SU-DHL-6 (cell line): ENCODE measurements around the gene LDB3.

Experiments
- H2AFZ ChIP-seq: fragments of 200-600 bp; sonication (generic); 2 replicates; pipeline ENCODE4 v1.6.1; 2014; ENCODE audit warnings: low read depth, mild to moderate bottlenecking, moderate library complexity, mixed read lengths, antibody characterized with exemption, low read length; ENCODE audit not compliant: severe bottlenecking
- H3F3A ChIP-seq: fragments of 200-600 bp; shearing (Covaris generic); 2 replicates; pipeline ENCODE4 v1.6.0; 2016; ENCODE audit warnings: antibody characterized with exemption, mild to moderate bottlenecking; ENCODE audit not compliant: insufficient read depth
- H3K27ac ChIP-seq: fragments of 200-600 bp; sonication (generic); 2 replicates; pipeline ENCODE4 v1.5.1; 2016; ENCODE audit warnings: low read depth, mild to moderate bottlenecking, low read length, moderate library complexity, mixed read lengths
- H3K27me3 ChIP-seq: fragments of 200-600 bp; sonication (generic), shearing (Covaris generic); 2 replicates; pipeline ENCODE4 v1.6.0; 2014; ENCODE audit warnings: mild to moderate bottlenecking, low read length
- H3K36me3 ChIP-seq: fragments of 200-600 bp; sonication (generic); 2 replicates; pipeline ENCODE4 v1.6.1; 2014; ENCODE audit warnings: mild to moderate bottlenecking, low read length, mixed read lengths
- H3K4me2 ChIP-seq: fragments of 300-600, 200-600 bp; shearing (Covaris generic), sonication (generic); 2 replicates; pipeline ENCODE4 v1.6.0; 2014; ENCODE audit warnings: low read length, low read depth, mild to moderate bottlenecking; ENCODE audit not compliant: poor library complexity, severe bottlenecking
- H3K4me3 ChIP-seq: fragments of 200-600 bp; sonication (generic); 2 replicates; pipeline ENCODE4 v1.5.1; 2014; ENCODE audit warnings: antibody characterized with exemption, low read length, mild to moderate bottlenecking, mixed read lengths; ENCODE audit not compliant: insufficient read depth, poor library complexity, severe bottlenecking
- H3K79me2 ChIP-seq: fragments of 200-600 bp; sonication (generic); 2 replicates; pipeline ENCODE4 v1.6.1; 2014; ENCODE audit warnings: mild to moderate bottlenecking, low read length, moderate library complexity; ENCODE audit not compliant: insufficient read depth
- H3K9ac ChIP-seq: fragments of 200-600 bp; sonication (generic); 2 replicates; pipeline ENCODE4 v1.7.0; 2014; ENCODE audit warnings: mild to moderate bottlenecking, low read length
- H3K9me2 ChIP-seq: fragments of 200-600 bp; sonication (generic); replicated peaks from 2 replicates; pipeline ENCODE4 v1.6.1; 2014; ENCODE audit warnings: low read length; ENCODE audit not compliant: insufficient read depth
- H3K9me3 ChIP-seq: fragments of 200-600 bp; sonication (generic); 2 replicates; pipeline ENCODE4 v1.6.1; 2014; ENCODE audit warnings: low read length, mixed read lengths; ENCODE audit not compliant: insufficient read depth
- H4K20me1 ChIP-seq: fragments of 200-600 bp; sonication (generic); 2 replicates; pipeline ENCODE4 v1.6.1; 2014; ENCODE audit warnings: low read depth, mild to moderate bottlenecking, antibody characterized with exemption, low read length, moderate library complexity, mixed read lengths
- EZH2phosphoT487 ChIP-seq: fragments of 200-600 bp; sonication (generic), shearing (Covaris generic); conservative IDR thresholded peaks from 2 replicates; pipeline ENCODE4 v1.6.1; 2018; ENCODE audit warnings: mild to moderate bottlenecking, antibody characterized with exemption, low read length, moderate library complexity, mixed read lengths
- TF ChIP-seq, protein P1 (sequence below): fragments of 200-600 bp; sonication (generic); IDR thresholded peaks from one replicate; pipeline ENCODE4 v1.5.1; 2017; ENCODE audit warnings: antibody characterized with exemption, mild to moderate bottlenecking, low read length, moderate library complexity; ENCODE audit not compliant: insufficient read depth, poor library complexity, severe bottlenecking

Gene LDB3

DNA sequence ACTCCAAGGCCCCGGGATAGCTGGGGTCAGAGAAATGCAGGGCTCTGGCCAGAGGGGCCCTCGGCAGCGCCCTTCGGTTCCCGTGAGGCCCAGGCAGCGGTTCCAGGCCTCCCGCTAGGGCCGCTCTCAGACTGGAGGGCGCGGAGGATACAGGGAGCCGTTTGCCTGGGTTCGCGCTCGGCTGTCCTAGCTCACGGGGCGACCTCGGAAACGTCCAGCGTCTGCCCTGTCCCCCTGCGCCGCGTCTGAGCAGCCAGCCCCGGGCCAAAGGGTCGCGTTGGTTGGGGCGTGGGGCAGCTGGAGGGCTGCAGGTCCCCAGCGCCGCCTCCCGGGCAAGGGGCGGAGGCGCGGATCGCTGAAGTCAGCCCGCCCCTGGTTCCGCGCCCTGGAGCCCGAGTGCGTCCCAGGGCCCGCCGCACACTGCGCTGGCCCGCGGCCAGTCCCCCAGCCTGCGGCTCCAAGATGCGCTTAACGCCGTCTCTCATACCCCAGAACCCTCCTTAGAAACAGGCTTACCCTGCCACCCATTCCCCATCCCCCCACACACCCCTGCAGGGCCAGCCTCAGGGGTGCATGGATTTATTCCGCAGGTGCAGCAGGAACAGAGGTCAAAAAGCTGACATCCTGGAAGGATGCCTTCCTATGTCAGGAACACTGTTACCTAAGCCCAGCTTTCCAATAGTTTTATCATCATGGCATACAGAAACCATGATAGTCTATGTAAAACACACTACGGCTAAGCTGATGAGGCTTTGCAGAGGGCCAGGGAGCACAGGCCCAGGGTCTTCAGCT, 36.1 kb upstream of the LDB3 start:
- no peaks in the 10 kb centered on the region for H3K9me3 ChIP-seq
- H3K9ac ChIP-seq, result no peak overlapping the region
- H3K4me3 ChIP-seq, result no peak overlapping the region
- H3K4me2 ChIP-seq, result no peak overlapping the region
- no peaks in the 10 kb centered on the region for H3K79me2 ChIP-seq
- no peak for TF ChIP-seq EZH2phosphoT487
- no peak overlapping the region for H2AFZ ChIP-seq
- no peaks in the 10 kb centered on the region for H3K9me2 ChIP-seq
- H3K27me3 ChIP-seq, result no peaks in the 10 kb centered on the region
- no peaks in the 10 kb centered on the region for H3F3A ChIP-seq
- no peaks in the 10 kb centered on the region for H4K20me1 ChIP-seq
- H3K27ac ChIP-seq, result no peak overlapping the region
- H3K36me3 ChIP-seq, result no peaks in the 10 kb centered on the region

DNA sequence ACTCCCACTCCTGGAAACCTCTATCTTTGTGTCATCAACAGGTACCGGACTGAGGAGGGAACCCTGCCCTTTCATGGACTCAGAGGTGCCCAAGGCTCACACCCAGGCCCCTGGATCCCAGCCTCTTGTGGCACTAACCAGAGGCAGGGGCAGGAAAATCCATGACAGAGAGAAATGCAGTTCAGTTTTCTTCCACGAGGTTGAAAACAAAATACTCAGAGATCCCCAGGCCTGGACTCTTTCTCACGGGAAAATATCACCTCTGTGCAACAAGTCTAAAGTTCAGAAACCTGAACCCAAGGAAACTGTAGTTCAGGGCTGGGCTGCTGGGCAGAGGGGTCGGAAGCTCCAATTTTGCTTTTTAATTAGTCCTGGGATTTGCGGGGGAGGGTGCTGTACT, 35.4 kb upstream of the LDB3 start:
- H3K36me3 ChIP-seq, result no peaks in the 10 kb centered on the region
- no peak for TF ChIP-seq EZH2phosphoT487
- TF ChIP-seq, protein P1, sequence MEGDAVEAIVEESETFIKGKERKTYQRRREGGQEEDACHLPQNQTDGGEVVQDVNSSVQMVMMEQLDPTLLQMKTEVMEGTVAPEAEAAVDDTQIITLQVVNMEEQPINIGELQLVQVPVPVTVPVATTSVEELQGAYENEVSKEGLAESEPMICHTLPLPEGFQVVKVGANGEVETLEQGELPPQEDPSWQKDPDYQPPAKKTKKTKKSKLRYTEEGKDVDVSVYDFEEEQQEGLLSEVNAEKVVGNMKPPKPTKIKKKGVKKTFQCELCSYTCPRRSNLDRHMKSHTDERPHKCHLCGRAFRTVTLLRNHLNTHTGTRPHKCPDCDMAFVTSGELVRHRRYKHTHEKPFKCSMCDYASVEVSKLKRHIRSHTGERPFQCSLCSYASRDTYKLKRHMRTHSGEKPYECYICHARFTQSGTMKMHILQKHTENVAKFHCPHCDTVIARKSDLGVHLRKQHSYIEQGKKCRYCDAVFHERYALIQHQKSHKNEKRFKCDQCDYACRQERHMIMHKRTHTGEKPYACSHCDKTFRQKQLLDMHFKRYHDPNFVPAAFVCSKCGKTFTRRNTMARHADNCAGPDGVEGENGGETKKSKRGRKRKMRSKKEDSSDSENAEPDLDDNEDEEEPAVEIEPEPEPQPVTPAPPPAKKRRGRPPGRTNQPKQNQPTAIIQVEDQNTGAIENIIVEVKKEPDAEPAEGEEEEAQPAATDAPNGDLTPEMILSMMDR, result no peak
- no peak overlapping the region for H2AFZ ChIP-seq
- H4K20me1 ChIP-seq, result no peaks in the 10 kb centered on the region
- no peaks in the 10 kb centered on the region for H3K79me2 ChIP-seq
- no peak overlapping the region for H3K9ac ChIP-seq
- H3K4me2 ChIP-seq, result no peak overlapping the region
- H3F3A ChIP-seq, result no peaks in the 10 kb centered on the region
- H3K27ac ChIP-seq, result no peak overlapping the region
- H3K9me2 ChIP-seq, result no peaks in the 10 kb centered on the region
- no peaks in the 10 kb centered on the region for H3K9me3 ChIP-seq
- H3K27me3 ChIP-seq, result no peaks in the 10 kb centered on the region
- no peak overlapping the region for H3K4me3 ChIP-seq

DNA sequence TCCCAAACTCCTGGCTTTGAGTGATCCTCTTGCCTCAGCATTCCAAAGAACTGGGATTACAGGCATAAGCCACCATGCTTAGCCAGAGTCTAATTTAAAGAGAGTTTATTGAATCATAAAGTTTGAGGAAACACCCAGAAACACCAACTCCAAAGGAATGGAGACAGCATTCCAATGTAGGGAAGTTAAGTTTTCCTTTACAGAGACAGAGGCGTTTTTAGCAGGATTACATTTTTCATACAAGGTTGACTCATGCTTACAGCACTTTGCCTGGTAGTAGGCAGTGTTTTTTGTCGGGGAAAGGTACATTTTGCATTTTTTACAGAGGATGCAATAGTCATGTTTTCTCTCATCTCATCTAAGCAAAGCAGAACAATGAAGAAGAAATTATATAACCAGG, 32.9 kb upstream of the LDB3 start:
- H3K9me3 ChIP-seq, result no peaks in the 10 kb centered on the region
- no peaks in the 10 kb centered on the region for H3K9me2 ChIP-seq
- H3K36me3 ChIP-seq, result no peaks in the 10 kb centered on the region
- no peak overlapping the region for H2AFZ ChIP-seq
- no peaks in the 10 kb centered on the region for H4K20me1 ChIP-seq
- no peak overlapping the region for H3K27ac ChIP-seq
- H3F3A ChIP-seq, result no peaks in the 10 kb centered on the region
- no peaks in the 10 kb centered on the region for H3K79me2 ChIP-seq
- H3K9ac ChIP-seq, result no peak overlapping the region
- no peak overlapping the region for H3K4me3 ChIP-seq
- no peaks in the 10 kb centered on the region for H3K27me3 ChIP-seq
- TF ChIP-seq, protein P1, result no peak
- TF ChIP-seq EZH2phosphoT487, result no peak
- no peak overlapping the region for H3K4me2 ChIP-seq

DNA sequence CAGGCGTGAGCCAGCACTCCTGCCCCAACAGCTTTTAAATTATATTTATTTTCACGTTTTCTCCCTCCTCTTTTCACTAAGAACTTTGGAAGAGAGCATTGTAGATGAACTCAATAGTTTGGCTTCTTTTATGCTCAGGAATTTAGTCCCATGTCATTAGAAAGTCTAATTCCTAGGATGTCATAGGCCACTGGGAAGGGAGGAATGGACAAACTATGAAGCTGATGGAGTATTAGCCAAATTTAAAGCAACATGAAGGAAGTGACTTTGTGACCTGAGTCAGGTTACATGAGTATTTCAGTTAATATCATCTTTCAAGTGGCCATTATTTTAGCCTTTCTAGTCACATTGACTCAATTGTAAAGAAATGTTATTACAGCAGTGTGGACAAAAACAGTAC, 32.0 kb upstream of the LDB3 start:
- Histone ChIP-seq H3F3A (no peaks in the 10 kb centered on the region), H3K4me3 (no peak overlapping the region), H3K27me3 (no peaks in the 10 kb centered on the region), H3K27ac (no peak overlapping the region), H2AFZ (no peak overlapping the region), H3K9ac (no peak overlapping the region), H3K4me2 (no peak overlapping the region), H3K9me3 (no peaks in the 10 kb centered on the region), H3K79me2 (no peaks in the 10 kb centered on the region), H3K36me3 (no peaks in the 10 kb centered on the region), H4K20me1 (no peaks in the 10 kb centered on the region), H3K9me2 (no peaks in the 10 kb centered on the region)
- TF ChIP-seq EZH2phosphoT487, result no peak
- TF ChIP-seq, protein P1, result no peak
